ENCODE results near the gene UGGT2.

Gene UGGT2

DNA sequence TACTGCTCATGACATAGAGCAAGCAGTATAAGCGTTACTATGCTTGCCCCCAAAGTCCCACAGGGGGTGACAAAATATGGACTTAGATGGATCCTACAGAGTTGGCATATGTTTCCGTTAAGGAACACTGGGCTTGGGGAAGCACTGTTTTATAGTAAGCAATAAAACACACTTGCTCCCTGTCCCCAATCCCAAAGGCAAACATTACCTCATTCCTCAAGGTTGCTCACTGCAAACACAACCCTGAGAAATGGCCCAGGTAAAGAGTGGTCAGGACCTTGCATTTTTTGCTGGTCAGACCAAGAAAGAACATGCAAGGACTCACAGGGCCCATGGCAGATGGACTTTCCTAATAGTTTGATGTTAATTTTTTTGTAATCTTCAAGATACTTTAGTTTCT is 32.3 kb downstream of the UGGT2 start:
- H3K27ac ChIP-seq = no peak overlapping the region
- no peak for DNase-seq (ENCODE audit: low spot score)
- TF ChIP-seq, protein P1, sequence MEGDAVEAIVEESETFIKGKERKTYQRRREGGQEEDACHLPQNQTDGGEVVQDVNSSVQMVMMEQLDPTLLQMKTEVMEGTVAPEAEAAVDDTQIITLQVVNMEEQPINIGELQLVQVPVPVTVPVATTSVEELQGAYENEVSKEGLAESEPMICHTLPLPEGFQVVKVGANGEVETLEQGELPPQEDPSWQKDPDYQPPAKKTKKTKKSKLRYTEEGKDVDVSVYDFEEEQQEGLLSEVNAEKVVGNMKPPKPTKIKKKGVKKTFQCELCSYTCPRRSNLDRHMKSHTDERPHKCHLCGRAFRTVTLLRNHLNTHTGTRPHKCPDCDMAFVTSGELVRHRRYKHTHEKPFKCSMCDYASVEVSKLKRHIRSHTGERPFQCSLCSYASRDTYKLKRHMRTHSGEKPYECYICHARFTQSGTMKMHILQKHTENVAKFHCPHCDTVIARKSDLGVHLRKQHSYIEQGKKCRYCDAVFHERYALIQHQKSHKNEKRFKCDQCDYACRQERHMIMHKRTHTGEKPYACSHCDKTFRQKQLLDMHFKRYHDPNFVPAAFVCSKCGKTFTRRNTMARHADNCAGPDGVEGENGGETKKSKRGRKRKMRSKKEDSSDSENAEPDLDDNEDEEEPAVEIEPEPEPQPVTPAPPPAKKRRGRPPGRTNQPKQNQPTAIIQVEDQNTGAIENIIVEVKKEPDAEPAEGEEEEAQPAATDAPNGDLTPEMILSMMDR (conservative IDR thresholded peaks at IDR 0.05; ENCODE audit: low read depth) = no peak
- ChIA-PET POLR2A (ENCODE audit: low non-redundant PET) (no interaction called here), CTCF (no interaction called here)

DNA sequence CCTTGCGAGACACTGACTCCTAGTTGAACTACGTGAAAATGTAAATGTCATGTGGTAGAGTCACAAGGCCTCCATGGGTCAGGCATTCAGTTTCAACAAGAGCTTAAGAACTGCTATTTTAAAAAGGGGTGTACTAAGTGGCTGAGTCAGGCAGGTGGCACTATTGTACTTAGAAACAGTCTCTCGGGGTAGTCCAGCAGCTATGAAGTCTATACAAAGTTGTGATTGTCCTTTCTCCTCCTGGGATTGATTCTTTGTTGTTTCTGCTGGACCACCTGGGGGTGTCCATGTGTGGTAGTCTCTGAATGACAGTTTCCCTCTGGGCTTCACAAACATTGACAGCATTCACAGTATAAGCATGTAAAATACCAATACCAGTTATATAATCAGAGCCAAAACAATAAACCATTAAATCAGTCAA is 33.0 kb downstream of the UGGT2 start:
- POLR2A ChIA-PET (ENCODE audit: low non-redundant PET) = interaction anchor here (0.9 kb wide), 1 partner anchor 33 kb away, joined by 3 read pairs; the partner anchor contains the start of gene UGGT2
- DNase-seq (ENCODE audit: low spot score) = peak; percentile 50

DNA sequence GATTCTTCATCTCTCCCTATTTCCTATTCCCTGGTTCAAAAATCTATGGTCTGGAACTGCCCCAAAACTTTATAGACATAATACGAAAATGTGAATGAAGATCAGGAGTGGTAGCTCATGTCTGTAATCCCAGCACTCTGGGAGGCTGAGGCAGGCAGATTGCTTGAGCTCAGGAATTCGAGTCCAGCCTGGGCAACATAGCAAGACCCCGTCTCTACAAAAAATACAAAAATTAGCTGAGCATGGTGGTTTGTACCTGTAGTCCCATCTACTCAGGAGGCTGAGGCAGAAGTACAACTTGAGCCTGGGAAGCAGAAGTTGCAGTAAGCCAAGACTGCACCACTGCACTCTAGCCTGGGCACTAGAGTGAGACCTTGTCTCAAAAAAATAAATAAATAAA is 35.1 kb downstream of the UGGT2 start:
- DNase-seq (ENCODE audit: low spot score) = no peak
- TF ChIP-seq, protein P1 (conservative IDR thresholded peaks at IDR 0.05; ENCODE audit: low read depth) = no peak
- ChIA-PET CTCF (interaction anchor here (0.6 kb wide), 2 partner anchors 12 to 1154 kb away, joined by 3 to 5 read pairs; no protein-coding TSS in a partner anchor), POLR2A (ENCODE audit: low non-redundant PET) (no interaction called here)
- H3K27ac ChIP-seq = no peak overlapping the region

More for the DNA sequence above, 33.0 kb downstream of the UGGT2 start:
- no peak overlapping the region for H3K27ac ChIP-seq
- CTCF ChIA-PET = interaction anchor here (0.6 to 1.1 kb wide), 5 partner anchors 14 to 938 kb away, joined by 3 to 6 read pairs (median 3); no protein-coding TSS in a partner anchor
- TF ChIP-seq, protein P1 (conservative IDR thresholded peaks at IDR 0.05; ENCODE audit: low read depth) = peak; percentile 46

DNA sequence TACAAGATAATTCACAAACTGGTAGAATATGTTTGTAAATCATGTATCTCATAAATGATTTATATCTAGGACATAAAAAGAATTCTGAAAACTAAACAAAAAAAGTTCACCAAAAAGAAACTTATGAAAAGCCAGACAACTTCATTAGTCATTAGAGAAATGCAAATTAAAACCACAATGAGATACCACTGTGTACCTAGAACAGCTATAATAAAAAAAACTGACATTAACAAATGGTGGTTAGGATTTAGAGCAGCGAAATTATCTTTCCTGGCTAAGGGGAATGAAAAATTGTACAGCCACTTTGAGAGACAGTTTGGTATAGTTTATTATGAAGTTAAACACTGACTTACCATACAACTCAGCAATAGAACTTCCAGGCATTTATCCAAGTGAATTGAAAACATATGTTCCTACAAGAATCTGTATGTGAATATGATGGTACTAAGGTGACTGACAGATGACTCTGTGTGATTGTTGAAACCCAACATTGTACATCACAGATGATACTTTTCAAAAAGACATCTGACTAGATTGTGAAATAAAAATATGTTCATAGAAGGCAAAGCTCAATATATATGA is 41.8 kb downstream of the UGGT2 start:
- POLR2A ChIA-PET (ENCODE audit: low non-redundant PET) = no interaction called here
- CTCF ChIA-PET = interaction anchor here (0.7 kb wide), 1 partner anchor 8 kb away, joined by 3 read pairs; no protein-coding TSS in a partner anchor
- no peak overlapping the region for H3K27ac ChIP-seq
- no peak for DNase-seq (ENCODE audit: low spot score)
- TF ChIP-seq, protein P1 (conservative IDR thresholded peaks at IDR 0.05; ENCODE audit: low read depth) = no peak

DNA sequence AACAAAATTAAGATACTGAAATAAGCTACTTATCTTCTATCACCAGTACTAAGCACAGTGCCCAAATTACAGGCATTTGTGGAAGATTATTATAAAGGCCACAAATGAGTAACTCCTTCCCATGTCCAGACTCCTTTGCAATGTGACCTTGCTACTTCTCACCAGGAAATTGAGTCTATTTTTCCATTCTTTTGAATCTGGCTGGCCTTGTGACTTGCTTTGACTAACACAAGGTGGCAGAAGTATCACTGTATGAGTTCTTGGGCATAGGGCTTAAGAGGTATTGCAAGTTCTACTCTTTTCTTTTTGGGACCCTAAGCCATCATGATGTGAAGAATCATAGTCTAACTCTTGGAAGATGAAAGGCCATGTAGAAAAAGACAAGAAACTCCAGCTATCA is 49.9 kb downstream of the UGGT2 start:
- CTCF ChIA-PET = no interaction called here
- POLR2A ChIA-PET (ENCODE audit: low non-redundant PET) = no interaction called here
- TF ChIP-seq, protein P1 (conservative IDR thresholded peaks at IDR 0.05; ENCODE audit: low read depth) = no peak
- no peak for DNase-seq (ENCODE audit: low spot score)
- no peak overlapping the region for H3K27ac ChIP-seq

DNA sequence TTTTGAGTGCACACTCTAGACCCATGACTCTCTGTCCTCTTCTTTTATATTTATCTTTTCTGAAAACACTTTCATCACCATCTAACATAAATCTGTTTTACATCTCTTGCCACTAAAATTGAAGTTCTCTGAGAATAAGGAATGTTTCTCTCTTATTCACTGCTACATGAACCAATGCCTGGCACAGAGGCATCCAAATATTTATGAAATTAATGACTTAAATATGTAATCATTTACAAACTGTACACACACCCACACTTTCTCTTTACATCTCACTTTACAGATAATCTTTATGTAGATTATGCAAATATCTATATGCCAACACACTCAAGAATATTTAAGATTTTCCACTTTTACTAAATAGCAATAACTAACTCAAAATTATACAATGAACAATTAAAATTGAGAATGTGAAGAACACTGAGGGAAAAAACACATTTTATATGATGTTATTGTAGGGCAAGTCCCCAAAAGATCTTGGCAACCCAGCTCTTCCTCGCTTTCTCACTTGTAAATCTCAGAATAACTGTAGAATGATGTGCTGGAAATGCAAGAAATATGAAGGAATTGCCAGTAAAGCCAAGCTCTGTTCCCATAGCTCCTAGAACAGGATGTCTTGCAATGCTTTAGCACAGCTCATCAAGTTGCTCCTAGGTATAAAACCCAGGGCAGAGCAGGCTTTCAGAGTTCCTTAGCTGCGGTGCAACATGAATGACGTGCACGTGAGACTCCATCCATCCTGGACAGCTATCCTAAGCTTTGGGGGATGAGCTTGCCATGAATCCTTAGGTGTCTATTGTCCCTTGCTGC is 50.7 kb downstream of the UGGT2 start:
- POLR2A ChIA-PET (ENCODE audit: low non-redundant PET) = no interaction called here
- DNase-seq (ENCODE audit: low spot score) = no peak
- H3K27ac ChIP-seq = no peak overlapping the region
- CTCF ChIA-PET = interaction anchor here (0.7 kb wide), 1 partner anchor 1005 kb away, joined by 3 read pairs; no protein-coding TSS in a partner anchor
- TF ChIP-seq, protein P1 (conservative IDR thresholded peaks at IDR 0.05; ENCODE audit: low read depth) = no peak
